ENCODE measurements around the gene SRP14.

The SRP14 gene

GRCh38 chr15:40032125-40032839, 6.7 kb downstream of the SRP14 start:
- in situ Hi-C loops (cut with MboI; ENCODE audit: low pct_unique_long_range_greater_than_20kb, low sequenced_read_pairs, unreplicated experiment): loop anchor here (25.0 kb wide), 1 partner anchor 380 kb away; the partner anchor contains the start of gene IVD
- TF ChIP-seq CTCF (IDR thresholded peaks at IDR 0.05; ENCODE audit: extremely low read depth, insufficient read depth, missing control alignments): no peak
- no peak for DNase-seq (ENCODE audit: low spot score)

- in situ Hi-C loops (cut with MboI; ENCODE audit: low pct_unique_long_range_greater_than_20kb, low sequenced_read_pairs, unreplicated experiment): loop anchor here (25.0 kb wide), 1 partner anchor 381 kb away; the partner anchor contains the start of gene IVD
- no peak for DNase-seq (ENCODE audit: low spot score)
- TF ChIP-seq CTCF (IDR thresholded peaks at IDR 0.05; ENCODE audit: extremely low read depth, insufficient read depth, missing control alignments): no peak
Observed at GRCh38 chr15:40031300-40031699, 7.7 kb downstream of the SRP14 start.

- TF ChIP-seq CTCF (IDR thresholded peaks at IDR 0.05; ENCODE audit: extremely low read depth, insufficient read depth, missing control alignments): peak; percentile 62
- no peak for DNase-seq (ENCODE audit: low spot score)
- in situ Hi-C loops (cut with MboI; ENCODE audit: low pct_unique_long_range_greater_than_20kb, low sequenced_read_pairs, unreplicated experiment): loop anchor here (25.0 kb wide), 1 partner anchor 382 kb away; the partner anchor contains the start of gene IVD
Observed at GRCh38 chr15:40029979-40030893, 8.7 kb downstream of the SRP14 start.

GRCh38 chr15:40028853-40029252, 10.1 kb downstream of the SRP14 start:
- in situ Hi-C loops (cut with MboI; ENCODE audit: low pct_unique_long_range_greater_than_20kb, low sequenced_read_pairs, unreplicated experiment): loop anchor here (25.0 kb wide), 1 partner anchor 383 kb away; the partner anchor contains the start of gene IVD
- TF ChIP-seq CTCF (IDR thresholded peaks at IDR 0.05; ENCODE audit: extremely low read depth, insufficient read depth, missing control alignments): no peak
- DNase-seq (ENCODE audit: low spot score): no peak

GRCh38 chr15:40028193-40028592, 10.8 kb downstream of the SRP14 start:
- in situ Hi-C loops (cut with MboI; ENCODE audit: low pct_unique_long_range_greater_than_20kb, low sequenced_read_pairs, unreplicated experiment): loop anchor here (25.0 kb wide), 1 partner anchor 384 kb away; the partner anchor contains the start of gene IVD
- no peak for TF ChIP-seq CTCF (IDR thresholded peaks at IDR 0.05; ENCODE audit: extremely low read depth, insufficient read depth, missing control alignments)
- DNase-seq (ENCODE audit: low spot score): no peak

- TF ChIP-seq CTCF (IDR thresholded peaks at IDR 0.05; ENCODE audit: extremely low read depth, insufficient read depth, missing control alignments): no peak
- in situ Hi-C loops (cut with MboI; ENCODE audit: low pct_unique_long_range_greater_than_20kb, low sequenced_read_pairs, unreplicated experiment): no loop called here
- no peak for DNase-seq (ENCODE audit: low spot score)
Observed at GRCh38 chr15:40016224-40016865, 22.6 kb downstream of the SRP14 start.

All from GM13977 (cell line).